Gastrocnemius medialis (tissue), 4 donors: Measurements from ENCODE around the gene SLC12A6. TPM values are rescaled to one million over a fixed set of nuclear protein-coding genes. Genes with fewer than 3 reads are reported as not detected.
"Not testable (repeated sequence)": the region's sequence is repeated elsewhere in the genome, so short reads cannot be mapped to it uniquely, and the experiment has no call there.

Source experiments
- ATAC-seq, 2 donors: fragments of 150-250 bp; one replicate each; pipeline ENCODE4 v1.9.1; 2016
- DNase-seq, 2 donors: peaks; one replicate each; pipeline ENCODE4 v3.0.0-alpha.2; 2019
- H3K27ac ChIP-seq, 4 donors: fragments of 200-600 bp; sonication (generic); 1 replicate in 1 of 4; 2 replicates in 3 of 4; pipeline ENCODE4 v1.5.1; 2016 to 2018; ENCODE audit warnings: mild to moderate bottlenecking in 2 of 4, moderate library complexity in 1 of 4
- H3K27me3 ChIP-seq, 3 donors: fragments of 200-600 bp; sonication (generic) in 2 of 3; 1 replicate in 1 of 3; 2 replicates in 2 of 3; pipeline versions ENCODE4 v1.5.1 to v1.6.0; 2016 to 2019; ENCODE audit warnings: mild to moderate bottlenecking in 1 of 3, moderate library complexity in 1 of 3
- H3K36me3 ChIP-seq, 2 donors: fragments of 200-600 bp; sonication (generic) in 1 of 2; one replicate each; pipeline ENCODE4 v1.5.1; 2017 to 2018
- H3K4me1 ChIP-seq, 2 donors: fragments of 200-600 bp; sonication (generic) in 1 of 2; one replicate each; pipeline ENCODE4 v1.5.1; 2016 to 2017; ENCODE audit warnings: mild to moderate bottlenecking in 2 of 2
- H3K4me3 ChIP-seq, 4 donors: fragments of 200-600 bp; sonication (generic) in 3 of 4; 1 replicate in 1 of 4; 2 replicates in 3 of 4; pipeline ENCODE4 v1.5.1; 2016 to 2019; ENCODE audit warnings: mild to moderate bottlenecking in 2 of 4
- H3K9me3 ChIP-seq, 3 donors: fragments of 200-600 bp; sonication (generic) in 2 of 3; 1 replicate in 1 of 3; 2 replicates in 2 of 3; pipeline ENCODE4 v1.5.1; 2016 to 2019
- POLR2A ChIP-seq, 2 donors: fragments of 450-650 bp; IDR thresholded peaks; one replicate each; pipeline ENCODE4 v1.6.1; 2017; ENCODE audit warnings: antibody characterized with exemption in 2 of 2, mild to moderate bottlenecking in 2 of 2, moderate library complexity in 2 of 2
- in situ Hi-C, 4 donors: fragments of 200-750 bp; cut with MboI; loops; one replicate each; pipeline versions ENCODE4 v1.15.0 to v1.8.0; 2017; ENCODE audit warnings: low sequenced_read_pairs in 4 of 4
- intact Hi-C: fragments of 100-400 bp; cut with DNase I; formaldehyde crosslinking; loops from one replicate; pipeline ENCODE4 v1.15.1; 2023; ENCODE audit warnings: low total_unique reads
- total RNA-seq, 4 donors: library from RNA; depleted of rRNA; stranded (reverse); fragments of >200 nt; gene quantifications; one replicate each; pipeline versions ENCODE4 v1.1.0 to v1.2.3, GENCODE V29; 2016
- TF ChIP-seq, protein P1 (sequence below), 5 experiments: fragments of 450-650 bp in 3 of 5; fragments of 200-600 bp in 2 of 5; sonication (generic) in 2 of 5; IDR thresholded peaks in 4 of 5; conservative IDR thresholded peaks in 1 of 5; 1 replicate in 4 of 5; 2 replicates in 1 of 5; pipeline ENCODE4 v1.5.1; 2016 to 2019; ENCODE audit warnings: antibody characterized with exemption in 5 of 5, mild to moderate bottlenecking in 3 of 5, moderate library complexity in 3 of 5

The SLC12A6 gene
- total RNA-seq = 10 to 100 TPM; 17.3 to 25.4 (median 19.5) TPM

DNA sequence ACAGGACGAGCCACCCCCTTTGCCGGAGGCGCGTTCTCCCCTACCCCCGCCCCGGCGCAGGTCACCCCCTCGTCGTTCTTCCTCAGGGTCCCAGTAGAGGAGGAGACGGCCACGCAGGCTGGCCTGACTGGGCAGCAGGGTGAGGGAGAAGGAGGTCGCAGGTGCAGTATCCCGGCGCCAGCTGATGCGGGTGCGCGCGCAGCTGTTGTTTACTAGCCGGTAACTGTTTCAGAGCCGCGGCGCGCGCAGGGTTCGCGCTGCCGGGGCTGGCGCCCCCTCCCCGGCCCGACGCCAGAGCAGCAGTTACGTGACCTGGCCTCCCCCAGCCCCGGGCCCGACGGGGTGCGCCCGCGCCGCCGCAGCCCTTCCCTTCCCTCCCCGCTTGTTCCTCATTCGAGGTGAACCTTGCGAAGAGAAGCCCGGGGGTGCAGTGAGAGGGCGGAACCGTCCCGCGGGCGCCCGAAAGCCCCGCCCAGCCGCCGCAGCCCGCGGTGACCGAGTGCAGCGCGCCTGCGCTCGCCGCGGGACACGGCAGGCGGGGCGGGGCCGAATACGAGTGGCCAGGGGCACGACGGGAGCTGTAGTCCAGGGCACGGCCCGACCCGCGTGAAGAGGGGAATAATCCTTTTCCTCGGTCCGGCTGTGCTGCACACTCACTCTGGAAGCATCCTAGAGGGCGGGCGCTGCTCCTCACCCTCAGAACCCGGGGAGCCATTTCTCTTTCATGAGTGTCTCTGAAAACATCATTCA lies at the start of gene SLC12A6:
Gene SLC12A6, minus strand, starts transcription at position 225 of the 750 bp plus-strand sequence. CDS start 1,101 bp downstream, outside the sequence.
- intact Hi-C loops (loop anchor here (5.0 kb wide), 2 partner anchors 110 to 235 kb away; partner anchors contain the start of genes EMC4, EMC7 and PGBD4), in situ Hi-C loops (loop anchor here in 1 of 4 donors (10.0 kb wide), 1 partner anchor 233 kb away; the partner anchor contains the start of genes EMC7 and PGBD4)
- Histone ChIP-seq H3K27ac (peak within 1 kb of the TSS; percentile 90 to 96 (median 92)), H3K9me3 (no peaks in the 10 kb centered on the region), H3K27me3 (no peaks in the 10 kb centered on the region), H3K36me3 (peaks cover 0 to 13% of the 10 kb centered on the region in 2 donors), H3K4me3 (peak within 1 kb of the TSS; percentile 75 to 91 (median 86)), H3K4me1 (peaks cover 43 to 44% of the 10 kb centered on the region in 2 donors)
- DNase-seq (peak; percentile 84 to 90), ATAC-seq (peak; percentile 93 to 94)
- TF ChIP-seq, protein P1, sequence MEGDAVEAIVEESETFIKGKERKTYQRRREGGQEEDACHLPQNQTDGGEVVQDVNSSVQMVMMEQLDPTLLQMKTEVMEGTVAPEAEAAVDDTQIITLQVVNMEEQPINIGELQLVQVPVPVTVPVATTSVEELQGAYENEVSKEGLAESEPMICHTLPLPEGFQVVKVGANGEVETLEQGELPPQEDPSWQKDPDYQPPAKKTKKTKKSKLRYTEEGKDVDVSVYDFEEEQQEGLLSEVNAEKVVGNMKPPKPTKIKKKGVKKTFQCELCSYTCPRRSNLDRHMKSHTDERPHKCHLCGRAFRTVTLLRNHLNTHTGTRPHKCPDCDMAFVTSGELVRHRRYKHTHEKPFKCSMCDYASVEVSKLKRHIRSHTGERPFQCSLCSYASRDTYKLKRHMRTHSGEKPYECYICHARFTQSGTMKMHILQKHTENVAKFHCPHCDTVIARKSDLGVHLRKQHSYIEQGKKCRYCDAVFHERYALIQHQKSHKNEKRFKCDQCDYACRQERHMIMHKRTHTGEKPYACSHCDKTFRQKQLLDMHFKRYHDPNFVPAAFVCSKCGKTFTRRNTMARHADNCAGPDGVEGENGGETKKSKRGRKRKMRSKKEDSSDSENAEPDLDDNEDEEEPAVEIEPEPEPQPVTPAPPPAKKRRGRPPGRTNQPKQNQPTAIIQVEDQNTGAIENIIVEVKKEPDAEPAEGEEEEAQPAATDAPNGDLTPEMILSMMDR (IDR thresholded peaks at IDR 0.05 in 4 of 5, conservative IDR thresholded peaks at IDR 0.05 in 1 of 5) = no peak
- TF ChIP-seq POLR2A (IDR thresholded peaks at IDR 0.05) = peak; percentile 70 to 86

DNA sequence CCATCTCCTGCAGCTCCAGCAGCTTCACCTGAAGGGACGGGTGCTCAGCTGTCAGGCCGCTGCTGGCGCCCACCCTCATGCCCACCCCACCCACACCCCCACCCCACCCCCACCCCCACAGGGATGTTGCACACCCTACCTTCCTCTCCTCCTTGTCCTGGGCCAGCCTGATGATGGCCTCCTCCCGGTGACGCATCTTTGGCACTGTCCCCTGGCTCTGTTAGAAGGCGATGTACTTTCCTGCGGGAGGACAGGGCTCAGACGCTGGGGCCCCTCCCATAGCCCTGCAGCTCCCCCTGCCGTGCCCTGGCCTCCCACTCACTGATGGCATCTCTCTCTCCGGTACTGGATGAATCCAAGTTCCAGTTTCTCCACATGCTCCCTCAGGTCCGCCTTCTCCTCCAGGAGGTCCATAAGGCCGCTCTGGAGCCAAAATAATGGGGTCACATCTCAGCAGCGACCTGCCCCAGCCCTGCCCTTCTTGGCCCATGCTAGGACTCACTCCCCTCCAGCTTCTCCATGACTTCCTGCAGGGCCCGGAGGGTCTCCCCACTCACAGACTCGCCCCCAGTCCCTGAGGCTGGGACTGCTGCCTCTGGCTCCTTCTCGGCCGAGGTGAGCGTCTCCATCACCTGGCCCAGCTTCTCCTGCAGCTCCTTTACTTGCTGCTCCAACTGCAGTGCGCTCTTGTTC lies 44.4 kb upstream of the SLC12A6 start:
- intact Hi-C loops, H3K27me3 ChIP-seq, in situ Hi-C loops, ATAC-seq, H3K36me3 ChIP-seq, H3K4me3 ChIP-seq, H3K27ac ChIP-seq, DNase-seq, H3K4me1 ChIP-seq, H3K9me3 ChIP-seq: not testable (repeated sequence)

DNA sequence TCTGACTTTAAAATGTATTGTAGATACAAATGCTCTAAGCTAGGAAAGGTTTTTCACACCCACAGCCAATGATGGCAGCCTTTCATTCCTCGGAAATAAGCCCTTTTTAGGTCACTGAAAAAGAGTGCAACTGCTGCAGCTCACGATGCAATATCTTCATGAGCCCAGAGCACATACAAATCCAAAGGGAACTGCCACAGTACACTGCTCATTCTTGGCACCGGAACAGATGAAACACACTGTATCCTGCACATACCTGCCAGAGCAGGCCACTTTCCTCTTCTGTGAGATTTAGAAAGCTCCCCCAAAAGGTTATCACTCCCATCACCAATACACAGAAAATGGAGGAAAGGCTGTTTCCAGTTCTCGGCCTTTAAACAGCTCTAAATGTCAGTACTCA lies 42.9 kb upstream of the SLC12A6 start:
- in situ Hi-C loops, H3K36me3 ChIP-seq, DNase-seq, H3K9me3 ChIP-seq, H3K27me3 ChIP-seq, intact Hi-C loops, ATAC-seq, H3K27ac ChIP-seq, H3K4me1 ChIP-seq, H3K4me3 ChIP-seq: not testable (repeated sequence)

DNA sequence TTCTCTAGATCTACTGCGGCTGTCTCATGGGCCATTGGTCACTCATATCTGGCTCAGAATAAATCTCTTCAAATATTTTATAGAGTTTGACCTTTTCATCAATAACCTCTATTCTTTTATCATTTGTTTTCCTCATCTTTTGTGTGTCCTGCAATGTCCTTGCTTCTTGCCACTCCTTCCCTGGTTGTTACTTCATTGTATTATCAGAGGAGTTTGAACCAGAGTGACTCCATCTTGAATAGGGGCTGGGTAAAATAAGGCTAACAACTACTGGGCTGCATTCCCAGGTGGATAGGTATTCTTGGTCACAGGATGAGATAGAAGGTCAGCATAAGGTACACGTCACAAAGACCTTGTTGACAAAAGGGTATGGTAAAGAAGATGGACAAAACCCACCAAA lies 39.3 kb upstream of the SLC12A6 start:
- Histone ChIP-seq H3K4me3 (no peak overlapping the region), H3K4me1 (no peaks in the 10 kb centered on the region), H3K36me3 (no peaks in the 10 kb centered on the region), H3K27ac (no peak overlapping the region), H3K27me3 (no peaks in the 10 kb centered on the region), H3K9me3 (no peaks in the 10 kb centered on the region)
- in situ Hi-C loops = no loop called here
- intact Hi-C loops = loop anchor here (10.0 kb wide), 1 partner anchor 102 kb away; no protein-coding TSS in a partner anchor
- ATAC-seq (no peak), DNase-seq (no peak)
- TF ChIP-seq, protein P1 (IDR thresholded peaks at IDR 0.05 in 4 of 5, conservative IDR thresholded peaks at IDR 0.05 in 1 of 5) = no peak
- TF ChIP-seq POLR2A (IDR thresholded peaks at IDR 0.05) = no peak

DNA sequence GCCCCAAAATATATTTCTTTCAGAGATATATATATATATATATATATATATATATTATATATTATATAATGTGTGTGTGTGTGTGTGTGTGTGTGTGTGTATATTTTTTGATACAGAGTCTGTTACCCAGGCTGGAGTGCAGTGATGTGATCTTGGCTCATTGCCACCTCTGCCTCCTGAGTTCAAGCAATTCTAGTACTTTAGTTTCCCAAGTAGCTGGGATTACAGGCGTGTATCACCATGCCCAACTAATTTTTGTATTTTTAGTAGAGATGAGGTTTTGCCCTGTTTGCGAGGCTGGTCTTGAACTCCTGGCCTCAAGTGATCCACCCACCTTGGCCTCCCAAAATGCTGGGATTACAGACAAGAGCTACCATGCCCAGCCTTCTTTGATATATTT lies 38.0 kb upstream of the SLC12A6 start:
- H3K27me3 ChIP-seq, H3K4me1 ChIP-seq, H3K27ac ChIP-seq, in situ Hi-C loops, H3K36me3 ChIP-seq, H3K4me3 ChIP-seq, H3K9me3 ChIP-seq, ATAC-seq, DNase-seq: not testable (repeated sequence)
- intact Hi-C loops = loop anchor here (10.0 kb wide), 1 partner anchor 101 kb away; no protein-coding TSS in a partner anchor

DNA sequence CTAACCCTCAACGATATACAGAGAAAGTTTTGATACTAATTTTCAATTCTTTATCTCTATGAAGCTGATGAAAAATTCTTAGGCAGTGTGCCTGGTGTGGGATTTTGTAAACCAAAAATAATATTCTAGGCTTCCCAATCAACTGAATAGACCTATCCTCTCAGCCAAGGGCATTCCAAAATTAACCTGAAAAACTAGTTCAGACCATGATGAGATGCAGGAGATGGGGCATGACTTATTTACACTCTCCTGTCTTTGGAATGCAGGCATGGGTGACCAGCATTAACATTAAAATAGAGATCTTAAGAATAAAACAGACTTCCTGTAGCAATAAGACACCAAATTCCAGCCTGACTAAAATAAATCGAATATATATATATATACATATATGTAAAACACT lies 37.2 kb upstream of the SLC12A6 start:
- in situ Hi-C loops = loop anchor here in 1 of 4 donors (25.0 kb wide), 3 partner anchors 138 to 612 kb away; partner anchors contain the start of genes EMC4 and ZNF770
- intact Hi-C loops = loop anchor here (10.0 kb wide), 1 partner anchor 100 kb away; no protein-coding TSS in a partner anchor
- Histone ChIP-seq H3K4me1 (no peaks in the 10 kb centered on the region), H3K27me3 (no peaks in the 10 kb centered on the region), H3K27ac (no peak overlapping the region), H3K9me3 (no peaks in the 10 kb centered on the region), H3K4me3 (no peak overlapping the region), H3K36me3 (no peaks in the 10 kb centered on the region)
- no peak for TF ChIP-seq POLR2A (IDR thresholded peaks at IDR 0.05)
- TF ChIP-seq, protein P1 (IDR thresholded peaks at IDR 0.05 in 4 of 5, conservative IDR thresholded peaks at IDR 0.05 in 1 of 5) = no peak
- DNase-seq = no peak
- ATAC-seq = no peak
